Measurements from ENCODE around the gene COL6A1.
"Not testable (repeated sequence)": the region's sequence is repeated elsewhere in the genome, so short reads cannot be mapped to it uniquely, and the experiment has no call there.

COL6A1 gene

DNA sequence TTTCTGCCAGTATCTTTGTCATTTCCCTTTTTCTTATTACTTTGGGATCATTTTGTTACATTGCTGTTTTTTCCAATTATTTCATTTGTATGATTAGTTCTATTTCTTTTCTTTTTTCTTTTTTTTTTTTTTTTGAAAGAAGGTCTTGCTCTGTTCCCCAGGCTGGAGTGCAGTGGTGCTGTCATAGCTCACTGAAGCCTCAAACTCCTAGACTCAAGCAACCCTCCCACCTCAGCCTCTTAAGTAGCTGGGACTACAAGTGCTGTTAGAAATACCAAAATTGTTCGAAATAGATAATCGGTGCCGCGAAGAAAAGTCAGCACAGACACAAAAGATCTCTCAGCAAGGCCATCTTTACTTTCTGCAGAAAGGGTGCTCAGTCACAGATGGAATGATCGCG, 26.6 kb upstream of the COL6A1 start:
- no peak overlapping the region for H3K27ac ChIP-seq
- TF ChIP-seq ZFX (IDR thresholded peaks at IDR 0.05; ENCODE audit: borderline replicate concordance) (no peak), CTCF (IDR thresholded peaks at IDR 0.05) (no peak)

DNA sequence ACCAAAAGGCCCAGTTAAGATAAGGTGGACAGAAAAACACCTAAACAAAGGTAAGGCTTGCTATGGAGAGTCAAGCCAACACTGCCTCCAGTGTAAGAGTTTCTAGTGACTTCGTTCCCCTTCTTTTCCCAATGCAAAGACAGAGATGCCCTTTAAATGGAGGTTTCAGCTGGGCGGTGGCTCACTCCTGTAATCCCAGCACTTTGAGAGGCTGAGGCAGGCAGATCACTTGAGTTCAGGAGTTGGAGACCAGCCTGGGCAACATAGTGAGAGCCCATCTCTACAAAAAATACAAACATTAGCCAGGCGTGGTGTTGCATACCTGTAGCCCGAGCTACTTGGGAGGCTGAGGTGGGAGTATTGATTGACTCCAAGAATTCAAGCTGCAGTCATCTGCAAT, 24.0 kb upstream of the COL6A1 start:
- no peak overlapping the region for H3K27ac ChIP-seq
- no peak for TF ChIP-seq ZFX (IDR thresholded peaks at IDR 0.05; ENCODE audit: borderline replicate concordance)
- no peak for TF ChIP-seq CTCF (IDR thresholded peaks at IDR 0.05)

- no peak overlapping the region for H3K27ac ChIP-seq
- TF ChIP-seq ZFX (IDR thresholded peaks at IDR 0.05; ENCODE audit: borderline replicate concordance) (no peak), CTCF (IDR thresholded peaks at IDR 0.05) (no peak)
Measured at GRCh38 chr21:45957981-45958600, 23.5 kb upstream of the COL6A1 start.

GRCh38 chr21:45959182-45959581, 22.4 kb upstream of the COL6A1 start:
- no peak for TF ChIP-seq CTCF (IDR thresholded peaks at IDR 0.05)
- no peak for TF ChIP-seq ZFX (IDR thresholded peaks at IDR 0.05; ENCODE audit: borderline replicate concordance)
- no peak overlapping the region for H3K27ac ChIP-seq

DNA sequence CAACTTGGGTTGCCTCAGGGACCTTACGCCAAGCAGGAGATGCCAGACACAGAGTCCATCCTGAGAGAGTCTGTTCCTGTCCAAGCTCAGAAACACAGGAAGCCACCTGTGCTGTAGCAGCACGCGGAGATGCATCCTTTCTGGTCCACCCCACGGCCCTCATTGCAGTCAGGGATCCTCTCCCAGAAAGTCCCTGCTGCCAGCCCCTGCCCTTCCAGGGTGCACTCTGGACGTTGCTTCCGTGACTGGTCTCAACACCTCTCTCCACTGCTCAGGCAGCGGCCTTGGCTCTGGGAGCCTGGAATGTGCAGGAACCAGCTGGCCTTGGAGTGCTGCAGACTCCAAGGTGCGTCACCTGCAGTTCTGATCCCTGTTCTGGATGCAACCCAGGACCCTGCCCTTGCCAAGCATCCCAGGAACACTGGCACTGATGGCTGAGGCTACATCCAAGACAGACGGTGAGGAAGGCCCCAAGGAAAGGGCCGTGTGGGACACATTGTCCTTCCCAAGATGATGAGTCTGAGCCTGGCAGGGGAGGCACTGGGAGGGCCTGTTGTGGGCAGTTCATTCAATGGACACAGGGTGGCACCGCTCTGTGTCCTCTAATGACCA, 21.7 kb upstream of the COL6A1 start:
- H3K27ac ChIP-seq = no peak overlapping the region
- TF ChIP-seq CTCF (IDR thresholded peaks at IDR 0.05) (no peak), ZFX (IDR thresholded peaks at IDR 0.05; ENCODE audit: borderline replicate concordance) (no peak)

GRCh38 chr21:45961408-45961807, 20.2 kb upstream of the COL6A1 start:
- not testable (repeated sequence) for H3K27ac ChIP-seq

GRCh38 chr21:45962531-45963231, 18.9 kb upstream of the COL6A1 start:
- TF ChIP-seq ZFX (IDR thresholded peaks at IDR 0.05; ENCODE audit: borderline replicate concordance) = no peak
- TF ChIP-seq CTCF (IDR thresholded peaks at IDR 0.05) = no peak

More at GRCh38 chr21:45962531-45963231, 18.9 kb upstream of the COL6A1 start:
- no peak overlapping the region for H3K27ac ChIP-seq

All from 22Rv1 (cell line).